SK-MEL-5 (cell line): ENCODE measurements around the gene CTNNB1. TPM values are rescaled to one million over a fixed set of nuclear protein-coding genes. Genes with fewer than 3 reads are reported as not detected.
A peak's percentile ranks its signal among the peaks of the same experiment; 100 is the strongest.

Source experiments
- DNase-seq: peaks from one replicate; pipeline ENCODE4 v3.0.0-alpha.2; 2016; ENCODE audit warnings: low read depth, low spot score
- in situ Hi-C: cut with HindIII; loops from 2 replicates; pipeline ENCODE4 v1.10.0; 2016; ENCODE audit warnings: low sequenced_read_pairs, high pct_unique_total_duplicates, low pct_unique_long_range_greater_than_20kb
- polyA plus RNA-seq, 2 experiments: library from polyadenylated mRNA; depleted of rRNA; stranded (reverse); fragments of >200 nt; gene quantifications; 2 replicates each; pipeline ENCODE4 v1.2.3, GENCODE V29; 2015
- total RNA-seq: library from RNA; depleted of rRNA; stranded (reverse); fragments of >200 nt; shearing (Covaris generic); gene quantifications from 2 replicates; pipeline ENCODE4 v1.2.3, GENCODE V29; 2014; rRNA removed

The CTNNB1 gene
- 2,832 and 2,887 TPM in 2 replicates for total RNA-seq
- 1,675 and 1,874 TPM in 2 replicates for polyA plus RNA-seq (2015; cell fraction: cytosol; rRNA removed)
- 1,627 and 1,925 TPM in 2 replicates for polyA plus RNA-seq (2015; cell fraction: nucleus; rRNA removed)

DNA sequence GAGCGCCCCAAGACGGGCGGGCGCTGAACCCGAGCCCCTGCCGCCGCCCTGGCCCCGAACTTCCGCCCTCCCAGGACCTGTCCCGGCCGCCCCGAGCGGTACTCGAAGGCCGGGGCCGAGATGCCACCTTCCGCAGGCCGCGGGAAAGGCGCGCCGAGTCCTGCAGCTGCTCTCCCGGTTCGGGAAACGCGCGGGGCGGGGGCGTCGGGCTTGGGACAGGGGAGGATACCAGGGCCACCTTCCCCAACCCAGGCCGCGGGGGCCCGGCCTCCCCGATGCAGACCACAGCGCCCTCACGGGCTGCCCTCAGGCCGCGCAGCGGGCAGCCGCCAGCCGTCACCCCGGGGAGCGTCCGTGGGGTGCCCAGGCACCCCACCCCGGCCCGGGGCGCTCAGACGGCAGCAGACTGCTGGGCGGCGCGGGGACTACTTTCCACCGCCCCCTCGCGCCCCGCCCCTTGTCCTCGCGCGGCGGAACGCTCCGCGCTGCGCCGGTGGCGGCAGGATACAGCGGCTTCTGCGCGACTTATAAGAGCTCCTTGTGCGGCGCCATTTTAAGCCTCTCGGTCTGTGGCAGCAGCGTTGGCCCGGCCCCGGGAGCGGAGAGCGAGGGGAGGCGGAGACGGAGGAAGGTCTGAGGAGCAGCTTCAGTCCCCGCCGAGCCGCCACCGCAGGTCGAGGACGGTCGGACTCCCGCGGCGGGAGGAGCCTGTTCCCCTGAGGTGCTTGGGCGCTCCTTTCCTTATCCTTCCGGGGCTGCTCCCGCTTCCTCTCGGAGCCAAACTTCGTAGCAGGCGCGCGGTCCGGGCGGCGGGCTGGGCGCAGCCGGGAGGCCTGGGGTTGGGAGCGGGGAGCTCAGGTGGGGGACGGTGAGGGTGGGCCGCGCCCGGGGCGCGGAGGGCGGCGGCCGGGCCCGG lies at the start of gene CTNNB1:
CTNNB1 (plus strand) TSS at position 556 of the 916 bp plus-strand sequence. CDS start 24,564 bp downstream, outside the sequence.
- in situ Hi-C loops = no loop called here
- DNase-seq = peak; percentile 91

- in situ Hi-C loops = no loop called here
- no peak for DNase-seq
Measured at GRCh38 chr3:41155834-41156233, 43.5 kb upstream of the CTNNB1 start.

DNA sequence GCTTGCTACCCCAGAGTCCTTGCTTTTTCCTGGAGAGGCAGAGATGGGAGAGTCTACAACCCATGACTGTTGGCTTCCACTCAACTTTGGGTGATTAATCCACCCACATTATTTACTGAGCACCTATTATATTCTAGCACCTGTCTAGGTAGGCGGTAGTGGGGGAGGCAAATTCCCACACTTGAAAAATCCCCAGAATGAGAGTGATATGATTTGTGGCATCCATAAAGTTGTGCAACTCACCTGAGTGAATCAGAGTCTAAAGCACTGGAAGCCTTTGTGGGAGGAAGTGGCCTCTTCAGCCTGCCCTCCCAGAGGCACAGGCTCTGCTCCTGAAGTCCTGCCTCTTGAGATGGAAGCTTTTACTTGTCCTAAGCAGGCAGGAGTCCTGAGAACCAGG lies 40.4 kb upstream of the CTNNB1 start:
- in situ Hi-C loops = no loop called here
- no peak for DNase-seq

DNA sequence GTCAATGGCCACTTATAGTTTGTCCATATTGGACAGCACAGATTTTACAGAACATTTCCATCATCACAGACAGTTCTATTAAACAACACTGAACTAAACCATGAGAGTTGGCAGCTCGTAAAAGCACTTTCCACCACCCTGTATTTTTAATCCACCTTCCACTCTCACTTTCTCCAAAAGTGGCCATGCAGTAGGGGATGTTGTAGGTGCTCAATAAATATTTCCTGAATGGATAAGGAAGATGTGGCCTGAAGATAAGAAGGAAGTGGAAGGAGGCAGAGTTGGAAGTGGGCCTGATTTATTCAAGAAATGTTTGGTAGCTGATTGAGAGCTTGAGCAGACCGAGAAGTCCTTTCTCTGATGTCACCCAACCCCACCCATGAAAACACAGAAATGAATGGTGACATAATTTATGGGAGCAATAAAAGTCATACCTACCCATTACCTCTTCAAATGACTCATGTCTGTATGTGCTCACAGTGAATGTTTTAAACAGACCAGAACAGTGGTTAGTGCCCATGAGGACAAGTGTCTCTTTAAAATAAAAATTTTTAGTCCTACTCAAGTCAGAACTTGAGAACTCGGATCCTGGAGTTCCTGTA lies 39.6 kb upstream of the CTNNB1 start:
- in situ Hi-C loops = no loop called here
- DNase-seq = no peak

DNA sequence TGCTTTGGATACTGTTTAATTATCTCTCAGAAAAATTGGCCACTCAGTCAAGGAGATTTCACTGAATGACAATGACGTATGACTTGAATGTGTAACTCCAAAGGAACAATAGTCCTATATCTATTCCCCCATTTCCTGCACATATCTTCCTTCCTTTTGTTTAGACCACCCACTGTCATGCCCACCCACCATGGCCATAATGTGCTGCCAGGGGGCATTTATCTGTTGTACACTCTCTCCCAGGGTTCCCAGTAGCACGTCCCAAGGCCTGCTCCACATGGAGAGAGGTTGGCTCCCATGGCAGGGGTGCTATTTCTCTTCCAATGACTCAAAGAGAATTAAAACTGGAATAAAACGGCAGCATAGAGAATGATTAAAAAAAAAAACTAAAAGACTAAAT lies 36.8 kb upstream of the CTNNB1 start:
- no peak for DNase-seq
- in situ Hi-C loops = no loop called here

GRCh38 chr3:41163006-41163405 lies 36.3 kb upstream of the CTNNB1 start:
- in situ Hi-C loops = no loop called here
- no peak for DNase-seq

DNA sequence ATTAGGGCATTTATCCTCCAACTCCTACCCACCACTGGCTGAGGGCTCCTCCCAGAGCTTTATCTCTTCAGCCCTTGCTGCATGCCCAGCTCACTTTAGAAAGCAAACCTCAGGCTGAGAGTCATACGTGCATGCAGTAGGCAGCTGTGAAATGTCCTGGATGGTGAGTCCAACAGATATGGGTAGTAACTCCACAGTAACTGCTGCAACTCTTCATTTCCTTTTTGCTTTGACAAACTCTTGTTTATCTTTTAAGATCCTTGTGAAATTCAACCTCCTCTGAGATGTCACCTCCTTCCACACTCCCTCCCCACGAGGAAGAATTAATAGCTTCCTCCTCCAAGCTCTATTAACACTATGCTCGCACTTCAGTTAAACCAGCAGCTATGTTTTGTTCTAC lies 35.9 kb upstream of the CTNNB1 start:
- in situ Hi-C loops = no loop called here

DNA sequence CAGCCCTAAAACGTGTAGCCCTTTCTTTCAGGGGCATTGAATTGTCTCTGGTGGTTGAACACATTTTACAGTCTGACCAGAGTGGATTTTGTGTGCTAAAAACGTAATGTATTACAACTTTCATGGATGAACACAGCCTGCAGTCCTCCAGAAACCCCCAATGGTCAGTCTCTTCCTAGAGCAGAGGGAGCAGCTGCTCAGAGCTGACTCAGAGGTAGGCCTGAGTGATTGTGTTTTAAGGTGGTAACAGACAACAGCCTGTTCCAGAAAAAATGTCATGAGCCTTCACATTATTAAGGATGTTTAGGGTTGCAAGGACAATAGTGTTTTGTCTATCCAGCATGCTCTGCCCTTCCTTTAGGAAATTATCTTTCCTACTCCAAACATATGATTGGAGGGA lies 34.5 kb upstream of the CTNNB1 start:
- in situ Hi-C loops = no loop called here
- DNase-seq = peak; percentile 26

More for the DNA sequence above, 35.9 kb upstream of the CTNNB1 start:
- no peak for DNase-seq

DNA sequence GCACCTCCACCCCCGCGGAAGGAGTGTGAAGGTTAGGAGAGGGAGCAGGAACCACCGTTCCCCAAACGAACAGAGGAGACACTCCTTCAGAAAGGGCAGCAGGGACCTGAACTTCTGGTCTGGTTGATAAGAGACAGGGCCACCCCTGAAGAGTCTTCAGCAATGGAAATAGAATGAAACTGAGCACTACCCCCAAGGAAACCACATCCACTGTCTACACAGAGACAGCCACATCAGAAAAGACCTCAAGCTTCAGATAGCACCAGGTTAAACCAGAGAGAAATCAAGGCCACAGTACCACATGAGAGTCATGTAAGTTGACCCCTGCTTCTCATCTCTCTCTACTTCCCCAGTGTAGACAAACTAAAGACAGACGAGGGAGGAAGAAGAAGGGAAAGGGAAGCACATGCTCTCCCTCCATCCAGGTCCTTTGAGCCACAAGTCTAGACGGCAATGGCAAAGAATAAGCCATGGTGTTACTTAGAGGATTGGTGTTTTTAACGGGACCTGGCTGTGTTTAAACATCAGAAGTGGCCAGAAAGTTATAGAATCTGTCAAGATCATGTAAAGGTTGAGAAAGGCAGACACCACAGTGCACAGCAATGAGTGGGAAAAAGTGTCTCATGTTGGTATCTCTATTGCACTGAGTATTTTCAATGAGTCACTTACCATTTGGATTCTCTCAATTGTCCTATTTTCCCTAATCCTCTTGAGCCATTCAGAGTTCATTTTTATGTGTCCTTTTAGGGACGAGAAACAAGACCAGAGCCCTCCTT lies 31.4 kb upstream of the CTNNB1 start:
- in situ Hi-C loops = no loop called here
- DNase-seq = no peak

- no peak for DNase-seq
- in situ Hi-C loops = no loop called here
Measured at GRCh38 chr3:41169023-41169422, 30.3 kb upstream of the CTNNB1 start.

DNA sequence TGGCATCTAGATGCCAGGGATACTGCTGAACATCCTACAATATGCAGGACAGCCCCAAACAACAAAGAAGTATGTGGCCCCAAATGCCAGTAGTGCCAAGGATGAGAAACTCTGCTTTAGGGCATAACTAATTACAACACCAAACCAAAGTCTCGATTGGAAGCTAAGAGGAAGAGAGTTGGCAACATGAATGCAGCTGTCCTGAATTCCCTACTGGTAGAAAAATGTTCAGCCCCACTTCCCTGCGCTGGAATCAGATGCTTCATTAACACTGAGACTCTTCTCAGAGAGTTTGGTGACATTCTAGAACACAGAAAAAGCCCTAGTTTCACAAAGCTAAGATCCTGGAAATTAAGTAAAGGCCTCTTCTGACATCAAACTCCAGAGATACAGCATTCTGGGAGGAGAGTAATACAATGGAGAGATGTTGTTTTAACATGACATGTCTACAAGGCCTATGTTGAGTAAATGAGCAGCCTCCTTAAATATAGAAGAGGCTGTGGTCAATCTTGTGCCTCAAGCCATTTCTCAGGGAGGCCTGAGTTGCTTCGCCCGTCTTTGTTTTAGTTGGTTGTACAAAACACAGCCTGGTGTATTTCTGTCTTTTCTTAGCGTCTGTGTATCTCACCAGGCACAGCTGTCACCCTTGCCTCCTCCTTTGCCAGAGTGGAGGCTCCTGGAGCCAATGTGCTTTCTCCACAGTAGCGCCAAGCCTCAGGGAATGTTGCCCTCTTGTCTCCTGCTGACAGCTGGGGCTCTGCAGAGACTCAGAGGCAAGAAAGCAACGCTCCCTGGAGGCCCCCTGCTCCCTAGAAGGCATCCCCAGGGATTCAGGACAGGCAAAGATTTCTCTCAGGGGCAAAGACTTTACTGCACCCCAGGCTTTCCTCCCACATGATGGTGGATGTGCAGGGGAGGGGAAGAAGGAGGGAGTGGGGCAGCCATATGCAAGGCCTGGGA lies 25.1 kb upstream of the CTNNB1 start:
- in situ Hi-C loops = no loop called here
- DNase-seq = no peak

DNA sequence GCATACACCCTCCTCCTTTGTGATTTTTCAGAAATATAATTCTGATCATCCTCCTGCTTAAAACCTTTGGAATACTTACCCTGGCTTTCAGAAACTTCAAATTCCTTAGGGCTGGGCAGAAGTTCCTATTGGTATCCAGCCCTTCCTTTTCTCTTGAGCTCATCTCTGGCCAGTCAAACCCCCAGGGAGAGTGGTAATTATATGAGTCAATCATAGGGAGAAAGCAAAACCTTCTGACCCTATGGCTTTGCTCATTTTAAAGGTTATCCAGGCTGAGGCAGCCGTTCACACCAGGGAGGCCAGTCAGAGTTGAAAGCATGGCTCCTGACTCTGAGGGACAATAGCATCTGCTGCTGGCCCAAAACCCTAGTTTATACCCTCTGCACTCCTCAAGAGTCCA lies 23.9 kb upstream of the CTNNB1 start:
- DNase-seq = peak; percentile 38
- in situ Hi-C loops = no loop called here

DNA sequence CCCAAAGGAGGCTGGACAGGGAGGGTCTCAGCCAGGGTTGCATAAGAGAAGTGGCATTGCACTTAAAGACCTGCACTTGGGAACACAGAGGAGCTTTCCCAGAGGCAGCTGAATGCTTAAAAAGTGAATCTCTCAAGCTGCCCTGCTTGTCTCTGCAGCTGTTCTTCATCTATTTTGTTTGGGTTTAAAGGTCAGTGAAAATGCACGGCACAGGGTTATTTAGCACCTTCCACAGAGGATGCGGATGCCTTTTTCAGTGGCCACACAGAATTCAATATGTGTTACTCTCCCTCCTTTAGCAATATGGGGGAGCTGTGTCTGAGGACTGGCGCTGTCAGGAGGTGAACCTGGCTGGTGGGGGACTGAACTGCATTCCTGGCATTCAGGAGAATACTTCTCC lies 22.7 kb upstream of the CTNNB1 start:
- no peak for DNase-seq
- in situ Hi-C loops = no loop called here

DNA sequence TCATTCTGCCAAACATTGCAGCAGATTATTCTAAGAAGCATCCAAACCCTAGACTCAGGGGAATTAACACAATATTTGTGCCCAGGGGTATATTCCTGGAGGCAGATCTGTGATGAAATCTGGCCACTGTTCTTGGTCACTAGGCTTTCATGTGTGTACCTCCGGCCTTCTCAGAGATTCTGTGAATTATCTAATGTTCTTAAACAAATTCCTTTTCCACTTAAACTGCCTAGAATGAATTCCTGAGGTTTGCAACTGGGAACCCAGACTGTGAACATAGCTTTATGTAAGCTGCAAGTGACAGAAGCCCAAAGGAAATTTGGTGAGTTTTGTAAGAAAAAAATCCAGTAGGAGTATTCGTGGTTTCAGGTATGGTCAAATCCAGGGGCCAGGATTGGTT lies 20.7 kb upstream of the CTNNB1 start:
- in situ Hi-C loops = no loop called here
- DNase-seq = no peak

DNA sequence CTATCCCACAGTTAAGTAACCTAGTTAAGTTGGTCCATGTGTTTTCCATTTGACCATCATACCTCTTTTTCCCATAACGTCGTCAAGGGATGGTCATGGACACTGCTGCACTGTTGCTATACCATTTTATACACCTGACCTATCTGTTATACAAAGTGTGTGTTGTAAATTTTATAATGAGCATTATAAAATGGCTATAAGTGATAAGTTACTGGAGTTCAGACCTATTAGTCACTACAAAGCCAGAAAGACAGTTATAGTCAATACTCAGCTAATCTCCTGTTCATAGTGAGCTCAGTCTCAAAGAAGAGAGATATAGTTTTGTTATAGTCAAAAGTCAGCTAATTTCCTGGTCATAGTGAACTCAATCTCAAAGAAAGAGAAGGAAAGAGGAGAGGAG lies 18.9 kb upstream of the CTNNB1 start:
- no peak for DNase-seq
- in situ Hi-C loops = no loop called here

DNA sequence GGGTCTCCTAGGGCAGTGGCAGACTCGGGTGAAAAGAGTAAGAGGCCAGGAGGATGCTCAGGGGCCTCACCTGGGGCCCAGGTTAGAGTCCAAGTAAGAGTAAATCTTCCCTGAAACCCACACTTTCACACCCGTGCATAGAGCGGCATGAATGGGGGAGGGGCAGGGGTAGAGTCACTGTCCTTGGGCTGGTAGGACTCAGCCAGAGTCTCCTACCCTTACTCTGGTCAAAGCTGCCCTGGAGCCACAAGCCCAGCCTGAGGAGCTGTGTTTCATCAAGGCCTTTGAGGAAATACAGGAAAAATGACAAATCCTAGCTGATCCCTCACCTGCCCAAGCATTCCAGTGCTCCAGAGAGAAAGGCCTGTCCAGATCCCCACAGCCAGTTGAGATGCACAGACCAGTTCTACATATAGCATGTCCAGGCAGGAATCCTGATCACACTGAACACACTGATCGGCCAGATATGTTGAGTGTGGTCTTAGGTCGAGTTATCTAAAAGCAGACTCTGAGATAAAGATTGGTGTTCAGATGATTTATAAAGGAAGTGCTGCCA lies 16.7 kb upstream of the CTNNB1 start:
- no peak for DNase-seq
- in situ Hi-C loops = no loop called here

DNA sequence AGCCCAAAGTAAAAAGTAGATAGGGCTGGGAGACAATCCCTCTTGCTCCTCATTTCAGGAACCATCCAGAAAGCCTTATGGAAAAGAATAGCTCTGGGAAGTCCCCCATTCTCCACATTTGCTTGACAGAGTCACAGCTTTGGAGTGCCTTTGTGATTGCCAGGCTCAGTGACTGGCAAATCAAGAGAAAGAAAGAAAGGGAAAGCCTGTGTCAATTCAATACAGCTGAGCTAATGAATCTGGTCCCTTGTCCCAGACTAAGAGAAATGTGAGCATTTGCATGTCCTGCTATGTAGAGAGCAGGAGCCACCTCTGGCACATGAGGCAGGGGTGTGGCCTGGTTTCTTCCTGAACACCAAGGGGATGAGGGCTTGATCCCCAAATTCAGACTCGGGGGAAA lies 14.9 kb upstream of the CTNNB1 start:
- in situ Hi-C loops = no loop called here
- no peak for DNase-seq
